ENCODE results near the gene C12orf56.
"Not testable (repeated sequence)": the region's sequence is repeated elsewhere in the genome, so short reads cannot be mapped to it uniquely, and the experiment has no call there.

C12orf56 gene

DNA sequence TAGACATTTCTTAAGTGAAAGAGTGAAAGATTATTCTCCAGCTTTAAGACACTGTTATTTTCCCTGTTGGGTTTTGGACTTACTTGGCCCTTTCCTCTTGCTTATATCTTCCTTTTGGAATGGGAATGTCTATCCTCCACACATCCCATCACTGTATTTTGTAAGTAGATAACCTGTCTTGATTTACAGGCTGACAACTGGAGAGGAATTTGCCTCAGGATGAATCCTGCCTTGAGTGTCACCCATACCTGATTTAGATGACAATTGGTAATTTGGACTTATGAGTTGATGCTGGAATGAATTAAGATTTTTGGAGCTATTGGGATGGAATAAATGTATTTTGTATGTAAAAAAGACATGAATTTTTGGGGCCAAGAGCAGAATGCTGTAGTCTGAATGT, 94.3 kb downstream of the C12orf56 start:
- no peak for DNase-seq

- DNase-seq, result no peak
These were observed 96.7 kb downstream of the C12orf56 start for GRCh38 chr12:64293654-64294364.

GRCh38 chr12:64293174-64293573, 97.4 kb downstream of the C12orf56 start:
- not testable (repeated sequence) for DNase-seq

- DNase-seq, result no peak
These were observed 104.0 kb downstream of the C12orf56 start for GRCh38 chr12:64286521-64286920.

DNA sequence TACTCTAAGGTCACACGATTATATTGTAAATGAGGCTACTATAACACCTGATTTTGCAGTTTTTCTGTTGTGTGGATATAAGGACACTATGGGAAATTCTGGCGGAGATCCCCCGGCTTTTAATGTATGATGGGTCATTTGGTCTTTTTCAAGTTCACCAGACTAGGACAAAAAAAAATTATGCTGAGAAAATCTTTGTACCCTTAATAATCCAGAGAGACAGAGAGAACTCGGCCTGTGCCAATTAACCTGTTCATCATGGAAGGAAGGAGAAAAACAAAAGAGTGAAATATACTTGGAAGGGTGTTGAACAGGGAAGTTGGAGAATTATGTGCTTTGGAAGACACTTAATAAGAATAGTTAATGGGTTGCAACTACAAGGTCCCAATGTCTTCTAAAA, 106.3 kb downstream of the C12orf56 start:
- DNase-seq, result no peak

- DNase-seq, result no peak
These were observed 112.1 kb downstream of the C12orf56 start for GRCh38 chr12:64278421-64278820.

GRCh38 chr12:64273527-64274403, 116.8 kb downstream of the C12orf56 start:
- no peak for DNase-seq

DNA sequence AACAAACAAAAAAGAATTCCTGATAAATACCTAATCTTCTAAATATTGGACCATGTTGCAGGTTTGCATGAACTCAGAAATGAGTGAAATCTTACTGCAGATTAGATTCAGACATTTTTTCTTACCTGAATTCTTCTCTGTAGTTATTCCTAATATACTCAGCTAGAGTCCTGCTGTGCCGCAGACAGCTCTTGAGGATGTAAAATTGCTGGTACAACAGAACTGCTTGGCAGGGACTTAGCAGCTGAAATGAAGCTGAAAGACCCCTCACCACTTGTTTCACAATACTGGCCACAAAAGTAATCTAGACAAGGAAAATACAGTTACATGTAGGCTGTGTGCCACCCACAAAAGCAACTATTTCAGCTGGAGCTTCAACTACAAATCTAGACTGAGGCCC, 120.1 kb downstream of the C12orf56 start:
- no peak for DNase-seq

- DNase-seq, result peak; percentile 61
These were observed 121.4 kb downstream of the C12orf56 start for GRCh38 chr12:64269161-64269560.

DNA sequence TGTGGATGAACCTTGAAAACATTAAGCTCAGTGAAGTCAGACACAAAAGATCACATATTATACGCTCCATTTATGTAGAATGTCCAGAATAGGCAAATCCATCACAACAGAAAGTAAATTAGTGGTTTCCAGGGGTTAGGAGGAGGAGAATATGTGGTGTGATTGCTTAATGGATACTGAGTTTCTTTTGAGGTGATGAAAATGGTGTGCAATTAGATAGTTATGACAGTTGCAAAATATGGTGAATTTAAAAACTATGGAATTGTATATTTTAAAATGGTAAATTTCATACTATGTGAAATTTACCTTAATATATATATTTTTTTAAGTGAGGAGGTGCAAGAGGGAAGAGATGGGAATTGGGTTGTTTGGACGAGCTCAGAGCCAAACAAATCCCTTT, 122.1 kb downstream of the C12orf56 start:
- no peak for DNase-seq

GRCh38 chr12:64265839-64266238, 124.7 kb downstream of the C12orf56 start:
- no peak for DNase-seq

DNA sequence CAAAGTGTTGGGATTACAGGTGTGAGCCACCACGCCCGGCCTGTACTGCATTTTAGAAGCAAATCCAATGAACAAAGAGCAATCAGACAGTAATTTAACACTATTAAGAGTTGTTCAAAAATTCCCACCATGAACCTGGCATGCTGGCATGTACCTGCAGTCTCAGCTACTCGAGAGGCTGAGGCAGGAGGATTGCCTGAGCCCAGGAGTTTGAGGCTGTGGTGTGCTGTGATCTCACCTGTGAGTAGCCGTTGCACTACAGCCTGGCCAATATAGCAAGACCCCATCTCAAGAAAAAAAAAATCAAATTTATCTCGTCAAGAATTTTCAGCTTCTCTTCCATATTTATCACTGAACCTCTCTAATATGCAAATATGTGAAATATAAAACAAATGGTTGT, 128.7 kb downstream of the C12orf56 start:
- DNase-seq, result no peak

DNA sequence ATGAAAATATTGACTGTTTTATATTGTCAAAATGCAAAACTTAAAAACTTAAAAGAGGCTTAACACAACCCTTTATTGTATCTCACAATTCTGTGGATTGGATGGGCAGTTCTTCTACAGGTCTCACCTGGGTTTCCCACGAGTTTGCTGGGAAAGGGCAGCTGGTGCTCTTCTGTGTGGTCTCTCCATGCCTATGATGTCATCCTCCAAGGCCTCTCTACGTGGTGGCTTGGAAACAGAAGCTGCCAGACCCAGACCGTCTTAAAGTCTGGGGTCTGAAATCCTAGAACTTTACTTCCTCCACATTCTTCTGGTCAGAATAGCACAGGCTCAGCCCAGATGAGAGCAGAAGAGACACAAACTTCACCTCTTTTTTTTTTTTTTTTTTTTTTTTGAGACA, 132.0 kb downstream of the C12orf56 start:
- no peak for DNase-seq

GRCh38 chr12:64256166-64256800, 134.3 kb downstream of the C12orf56 start:
- peak; percentile 35 for DNase-seq

DNA sequence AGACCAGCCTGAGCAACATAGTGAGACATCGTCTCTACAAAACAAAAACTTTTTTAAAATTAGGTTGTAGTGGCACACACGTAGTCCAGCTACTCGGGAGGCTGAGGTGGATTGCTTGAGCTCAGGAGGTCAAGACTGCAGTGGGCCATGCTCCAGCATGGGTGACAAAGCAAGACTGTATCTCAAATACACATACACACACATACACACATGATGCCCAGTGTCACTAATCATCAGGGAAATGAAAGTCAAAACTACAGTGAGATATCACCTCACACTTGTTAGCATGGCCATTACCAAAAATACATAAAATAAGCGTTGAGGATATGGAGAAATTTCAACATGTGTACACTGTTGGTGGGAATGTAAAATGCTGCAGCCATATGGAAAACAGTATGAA, 135.3 kb downstream of the C12orf56 start:
- DNase-seq, result no peak

- no peak for DNase-seq
These were observed 137.2 kb downstream of the C12orf56 start for GRCh38 chr12:64253356-64253755.

GRCh38 chr12:64252681-64253080, 137.9 kb downstream of the C12orf56 start:
- DNase-seq, result no peak

- no peak for DNase-seq
These were observed 146.7 kb downstream of the C12orf56 start for GRCh38 chr12:64243809-64244208.

- no peak for DNase-seq
These were observed 149.8 kb downstream of the C12orf56 start for GRCh38 chr12:64240781-64241180.

DNA sequence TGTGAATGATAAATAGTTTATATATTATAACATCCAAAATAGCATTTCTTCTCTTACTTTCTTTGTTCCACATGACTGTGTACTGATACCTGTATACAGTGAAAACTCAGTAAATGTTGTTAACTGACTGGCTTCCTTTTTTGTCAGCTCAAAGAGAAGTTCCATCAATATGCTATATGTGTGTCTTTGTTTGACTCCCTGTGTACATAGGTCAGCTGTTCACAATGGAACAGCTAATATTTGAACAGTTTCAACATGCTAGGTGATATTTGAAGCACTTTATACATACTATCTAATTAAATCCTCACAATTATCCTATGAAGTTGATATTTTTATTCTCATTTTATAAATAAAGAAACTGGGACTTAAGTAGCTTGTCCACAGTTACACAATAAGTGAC, 153.2 kb downstream of the C12orf56 start:
- DNase-seq, result no peak

DNA sequence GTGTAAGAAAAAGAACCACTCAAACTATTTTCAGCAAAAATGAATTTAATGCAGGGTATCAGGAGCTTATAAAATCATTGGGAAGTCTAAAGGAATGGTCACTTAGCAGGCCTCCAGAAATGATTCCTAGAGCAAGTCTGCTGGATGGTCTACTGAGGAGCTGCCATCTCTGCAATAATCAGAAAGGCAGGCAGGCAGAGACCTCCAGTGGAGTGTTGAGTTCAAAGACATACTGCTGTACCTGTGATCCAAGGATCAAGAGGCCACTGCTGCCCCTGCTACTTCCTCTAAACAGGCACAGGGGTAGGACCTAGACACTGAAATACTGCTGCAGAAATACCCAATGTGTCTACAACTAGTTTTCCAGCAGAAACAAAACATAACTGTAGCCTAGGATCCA, 154.0 kb downstream of the C12orf56 start:
- DNase-seq, result no peak

DNA sequence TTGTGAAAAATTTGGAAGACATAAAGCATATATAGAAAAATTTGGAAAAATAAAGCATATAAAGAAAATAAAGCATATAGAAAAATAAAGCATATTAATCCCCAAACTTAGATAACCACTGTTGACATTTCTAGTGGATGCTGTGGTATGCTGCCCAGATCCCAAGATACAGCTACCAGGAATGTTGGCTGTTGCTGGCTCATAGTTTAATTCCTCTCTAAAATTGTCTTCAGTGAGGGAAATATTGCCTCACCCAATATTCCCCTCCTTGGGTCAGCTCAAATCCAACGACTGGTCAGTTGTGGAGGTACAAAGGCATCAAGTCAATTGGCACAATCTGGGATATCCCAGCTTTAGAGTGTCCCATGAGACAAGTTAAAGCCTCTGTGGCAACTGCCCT, 158.4 kb downstream of the C12orf56 start:
- DNase-seq, result no peak

GRCh38 chr12:64229796-64230195, 160.8 kb downstream of the C12orf56 start:
- no peak for DNase-seq

DNA sequence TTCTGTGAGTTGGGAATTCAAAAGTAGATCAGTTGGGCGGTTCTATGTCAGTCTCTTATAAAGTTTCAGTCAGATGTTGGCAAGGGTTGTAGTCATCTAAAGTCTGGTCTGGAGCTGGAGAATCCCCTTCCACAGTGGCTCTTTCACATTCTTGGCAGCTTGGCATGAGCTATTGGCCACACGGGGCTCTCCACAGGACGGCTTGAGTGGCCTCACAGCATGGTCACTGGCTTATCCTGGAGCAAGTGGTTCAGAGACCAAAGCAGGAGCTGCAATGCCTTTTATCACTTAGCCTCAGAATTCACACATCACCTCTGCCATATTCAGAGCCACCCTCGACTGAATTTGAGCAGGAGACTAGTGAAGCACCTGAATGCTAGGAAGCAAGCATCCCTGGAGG, 161.3 kb downstream of the C12orf56 start:
- DNase-seq, result no peak
